Measurements from ENCODE around the gene STK17A.

STK17A gene

DNA sequence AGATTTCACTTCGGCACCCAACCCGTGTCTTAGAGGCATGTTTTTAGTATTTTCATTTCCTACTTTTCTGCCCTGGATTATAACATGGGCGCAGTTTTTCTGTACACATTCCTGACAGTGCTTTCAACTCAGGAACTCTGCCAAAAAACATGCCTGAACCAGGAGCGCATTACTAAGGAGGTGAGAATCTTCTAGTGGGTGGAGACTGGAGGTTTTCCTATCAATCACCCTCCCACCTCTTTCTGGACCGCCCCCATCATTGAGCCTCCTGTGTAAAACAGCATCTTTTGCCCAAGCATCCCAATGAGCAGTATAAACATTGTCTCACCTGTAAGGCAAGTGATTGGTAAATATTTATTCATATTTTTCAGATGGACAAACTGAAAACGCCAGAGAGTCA, 53.2 kb downstream of the STK17A start:
- peak overlapping the region; percentile 97 for H3K27ac ChIP-seq (ENCODE audit: poor library complexity, severe bottlenecking)
- H3K27me3 ChIP-seq (ENCODE audit: insufficient read depth, poor library complexity, severe bottlenecking), result no peaks in the 10 kb centered on the region
- peak; percentile 88 for DNase-seq (ENCODE audit: low spot score)
- TF ChIP-seq, protein P1, sequence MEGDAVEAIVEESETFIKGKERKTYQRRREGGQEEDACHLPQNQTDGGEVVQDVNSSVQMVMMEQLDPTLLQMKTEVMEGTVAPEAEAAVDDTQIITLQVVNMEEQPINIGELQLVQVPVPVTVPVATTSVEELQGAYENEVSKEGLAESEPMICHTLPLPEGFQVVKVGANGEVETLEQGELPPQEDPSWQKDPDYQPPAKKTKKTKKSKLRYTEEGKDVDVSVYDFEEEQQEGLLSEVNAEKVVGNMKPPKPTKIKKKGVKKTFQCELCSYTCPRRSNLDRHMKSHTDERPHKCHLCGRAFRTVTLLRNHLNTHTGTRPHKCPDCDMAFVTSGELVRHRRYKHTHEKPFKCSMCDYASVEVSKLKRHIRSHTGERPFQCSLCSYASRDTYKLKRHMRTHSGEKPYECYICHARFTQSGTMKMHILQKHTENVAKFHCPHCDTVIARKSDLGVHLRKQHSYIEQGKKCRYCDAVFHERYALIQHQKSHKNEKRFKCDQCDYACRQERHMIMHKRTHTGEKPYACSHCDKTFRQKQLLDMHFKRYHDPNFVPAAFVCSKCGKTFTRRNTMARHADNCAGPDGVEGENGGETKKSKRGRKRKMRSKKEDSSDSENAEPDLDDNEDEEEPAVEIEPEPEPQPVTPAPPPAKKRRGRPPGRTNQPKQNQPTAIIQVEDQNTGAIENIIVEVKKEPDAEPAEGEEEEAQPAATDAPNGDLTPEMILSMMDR (IDR thresholded peaks at IDR 0.05; ENCODE audit: poor library complexity, severe bottlenecking), result no peak
- no peaks in the 10 kb centered on the region for H3K9me3 ChIP-seq (ENCODE audit: severe bottlenecking)
- H3K4me1 ChIP-seq (ENCODE audit: insufficient read depth, poor library complexity, severe bottlenecking), result peaks cover 64% of the 10 kb centered on the region
- H3K4me3 ChIP-seq (ENCODE audit: severe bottlenecking), result no peak overlapping the region
- peaks cover 94% of the 10 kb centered on the region for H3K36me3 ChIP-seq (ENCODE audit: low read depth)
- ATAC-seq (ENCODE audit: low read depth), result peak; percentile 74

DNA sequence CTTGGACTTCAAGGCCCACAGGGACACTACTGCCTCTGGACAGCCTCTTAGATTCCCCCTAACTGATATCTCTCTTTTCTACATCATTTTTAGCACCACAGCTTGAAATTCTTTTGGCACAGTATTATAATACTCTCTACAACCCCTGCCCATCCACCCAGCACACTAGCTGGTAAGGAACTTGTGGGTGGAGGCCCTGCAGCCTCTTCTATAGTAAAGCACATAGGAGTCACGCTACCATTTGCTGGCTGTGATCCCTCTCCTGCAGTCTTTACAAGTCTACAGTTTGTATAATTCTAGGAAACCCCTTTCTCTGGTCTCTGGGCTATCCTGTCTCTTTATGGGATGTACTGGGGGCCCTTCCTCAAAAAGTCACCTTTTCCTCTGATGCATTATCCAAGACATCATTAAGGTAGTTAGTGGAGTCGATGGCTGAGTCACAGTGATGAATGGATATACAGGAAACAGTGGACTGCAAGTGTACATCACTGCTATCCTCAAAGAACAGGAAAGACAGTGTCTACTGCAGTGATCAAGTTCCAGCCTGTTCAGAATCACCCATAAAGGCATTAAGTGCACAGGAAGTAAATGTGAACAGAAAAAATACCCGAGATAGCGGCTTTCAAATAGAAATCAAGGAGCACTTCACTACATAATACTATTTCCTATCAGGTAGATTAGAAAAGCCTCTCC, 54.4 kb downstream of the STK17A start:
- H3K4me3 ChIP-seq (ENCODE audit: severe bottlenecking), result no peak overlapping the region
- peaks cover 86% of the 10 kb centered on the region for H3K36me3 ChIP-seq (ENCODE audit: low read depth)
- peak overlapping the region; percentile 97 for H3K27ac ChIP-seq (ENCODE audit: poor library complexity, severe bottlenecking)
- TF ChIP-seq, protein P1 (IDR thresholded peaks at IDR 0.05; ENCODE audit: poor library complexity, severe bottlenecking), result no peak
- no peaks in the 10 kb centered on the region for H3K9me3 ChIP-seq (ENCODE audit: severe bottlenecking)
- H3K4me1 ChIP-seq (ENCODE audit: insufficient read depth, poor library complexity, severe bottlenecking), result peaks cover 64% of the 10 kb centered on the region
- H3K27me3 ChIP-seq (ENCODE audit: insufficient read depth, poor library complexity, severe bottlenecking), result no peaks in the 10 kb centered on the region
- DNase-seq (ENCODE audit: low spot score), result no peak
- peak; percentile 81 for ATAC-seq (ENCODE audit: low read depth)

DNA sequence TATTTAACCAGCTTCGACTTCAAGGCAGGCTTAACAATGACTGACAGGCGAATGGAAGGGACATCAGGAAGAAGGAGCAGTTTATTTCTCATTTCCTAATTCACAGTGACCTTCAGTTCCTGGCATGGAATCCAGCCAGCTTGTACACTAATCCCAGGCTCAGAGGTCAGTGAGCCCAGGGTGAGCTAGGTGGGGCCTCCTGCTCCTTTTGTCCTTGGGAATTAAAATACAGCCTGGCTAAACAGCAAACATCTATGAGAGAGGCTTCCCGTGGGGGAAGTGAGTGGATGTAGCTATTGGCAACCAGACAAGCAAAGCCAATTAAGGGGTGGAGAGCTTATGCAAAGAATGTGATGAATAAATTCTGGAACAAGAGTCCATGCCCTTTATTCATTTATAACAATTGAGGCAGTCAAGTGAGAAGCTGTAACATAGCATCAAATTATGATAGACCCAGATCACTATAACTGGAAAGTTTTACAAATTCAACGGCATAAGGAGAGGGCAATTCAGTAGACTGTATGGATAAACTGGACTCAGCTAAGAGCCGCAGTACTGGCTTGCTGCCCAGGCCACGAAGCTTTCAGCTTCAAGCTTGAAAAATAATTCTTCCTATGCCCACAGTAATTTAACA, 57.1 kb downstream of the STK17A start:
- H3K27ac ChIP-seq (ENCODE audit: poor library complexity, severe bottlenecking), result peak overlapping the region; percentile 97
- no peaks in the 10 kb centered on the region for H3K9me3 ChIP-seq (ENCODE audit: severe bottlenecking)
- TF ChIP-seq, protein P1 (IDR thresholded peaks at IDR 0.05; ENCODE audit: poor library complexity, severe bottlenecking), result no peak
- DNase-seq (ENCODE audit: low spot score) (no peak), ATAC-seq (ENCODE audit: low read depth) (peak; percentile 13)
- peaks cover 54% of the 10 kb centered on the region for H3K4me1 ChIP-seq (ENCODE audit: insufficient read depth, poor library complexity, severe bottlenecking)
- H3K27me3 ChIP-seq (ENCODE audit: insufficient read depth, poor library complexity, severe bottlenecking), result no peaks in the 10 kb centered on the region
- H3K36me3 ChIP-seq (ENCODE audit: low read depth), result peaks cover 79% of the 10 kb centered on the region
- H3K4me3 ChIP-seq (ENCODE audit: severe bottlenecking), result no peak overlapping the region

DNA sequence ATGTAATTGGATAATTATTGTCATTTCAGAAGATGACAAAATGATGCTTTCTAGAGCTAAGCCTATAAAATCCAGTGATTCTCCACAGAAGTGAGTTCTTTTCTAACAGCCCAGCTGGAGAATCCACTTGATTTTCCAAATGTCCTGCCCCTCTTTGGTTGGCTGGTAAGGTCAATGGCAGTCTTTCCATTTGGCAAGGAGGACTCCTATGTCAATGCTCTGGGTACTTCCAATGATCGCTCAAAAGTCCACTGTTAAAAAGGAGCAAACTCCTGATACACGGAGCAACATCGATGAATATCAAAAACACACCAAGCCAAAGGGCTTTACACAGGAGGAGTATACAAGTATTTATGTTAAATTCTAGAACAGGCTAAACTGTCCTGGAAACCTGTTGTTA, 57.8 kb downstream of the STK17A start:
- Histone ChIP-seq H3K4me1 (ENCODE audit: insufficient read depth, poor library complexity, severe bottlenecking) (peaks cover 47% of the 10 kb centered on the region), H3K36me3 (ENCODE audit: low read depth) (peaks cover 79% of the 10 kb centered on the region), H3K27ac (ENCODE audit: poor library complexity, severe bottlenecking) (peak overlapping the region; percentile 97), H3K9me3 (ENCODE audit: severe bottlenecking) (no peaks in the 10 kb centered on the region), H3K27me3 (ENCODE audit: insufficient read depth, poor library complexity, severe bottlenecking) (no peaks in the 10 kb centered on the region), H3K4me3 (ENCODE audit: severe bottlenecking) (no peak overlapping the region)
- ATAC-seq (ENCODE audit: low read depth) (no peak), DNase-seq (ENCODE audit: low spot score) (no peak)
- TF ChIP-seq, protein P1 (IDR thresholded peaks at IDR 0.05; ENCODE audit: poor library complexity, severe bottlenecking), result no peak

Measured in RWPE2 (cell line).